Esophagus muscularis mucosa (tissue), 4 donors: Measurements from ENCODE around the gene COPS4.
"Not testable (repeated sequence)": the region's sequence is repeated elsewhere in the genome, so short reads cannot be mapped to it uniquely, and the experiment has no call there.

Experiments
- EP300 ChIP-seq: sonication (generic); formaldehyde crosslinking; IDR thresholded peaks from one replicate; pipeline ENCODE4 v1.6.1; 2017; ENCODE audit warnings: antibody characterized with exemption
- POLR2A ChIP-seq: fragments of 450-650 bp; IDR thresholded peaks from one replicate; pipeline ENCODE4 v1.6.1; 2017; ENCODE audit warnings: antibody characterized with exemption, moderate library complexity, mild to moderate bottlenecking, low read depth
- POLR2AphosphoS5 ChIP-seq, 2 donors: sonication (generic); formaldehyde crosslinking; IDR thresholded peaks; one replicate each; pipeline ENCODE4 v1.6.1; 2017; ENCODE audit warnings: antibody characterized with exemption in 2 of 2
- TF ChIP-seq, protein P1 (sequence below), 3 experiments: fragments of 200-600 bp in 2 of 3; fragments of 450-650 bp in 1 of 3; sonication (generic) in 2 of 3; IDR thresholded peaks; one replicate each; pipeline ENCODE4 v1.5.1; 2017 to 2019; ENCODE audit warnings: antibody characterized with exemption in 3 of 3, mild to moderate bottlenecking in 2 of 3, moderate library complexity in 1 of 3

DNA sequence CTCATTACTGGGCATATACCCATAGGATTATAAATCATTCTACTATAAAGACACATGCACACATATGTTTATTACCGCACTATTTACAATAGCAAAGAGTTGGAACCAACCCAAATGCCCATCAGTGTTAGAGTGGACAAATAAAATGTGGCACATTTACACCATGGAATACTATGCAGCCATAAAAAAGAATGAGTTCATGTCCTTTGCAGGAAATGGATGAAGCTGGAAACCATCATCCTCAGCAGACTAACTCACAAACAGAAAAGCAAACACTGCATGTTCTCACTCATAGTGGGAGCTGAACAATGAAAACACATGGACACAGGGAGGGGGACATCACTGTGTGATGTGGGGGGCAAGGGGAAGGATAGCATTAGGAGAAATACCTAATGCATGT is 11.4 kb upstream of the COPS4 start:
- TF ChIP-seq, protein P1, sequence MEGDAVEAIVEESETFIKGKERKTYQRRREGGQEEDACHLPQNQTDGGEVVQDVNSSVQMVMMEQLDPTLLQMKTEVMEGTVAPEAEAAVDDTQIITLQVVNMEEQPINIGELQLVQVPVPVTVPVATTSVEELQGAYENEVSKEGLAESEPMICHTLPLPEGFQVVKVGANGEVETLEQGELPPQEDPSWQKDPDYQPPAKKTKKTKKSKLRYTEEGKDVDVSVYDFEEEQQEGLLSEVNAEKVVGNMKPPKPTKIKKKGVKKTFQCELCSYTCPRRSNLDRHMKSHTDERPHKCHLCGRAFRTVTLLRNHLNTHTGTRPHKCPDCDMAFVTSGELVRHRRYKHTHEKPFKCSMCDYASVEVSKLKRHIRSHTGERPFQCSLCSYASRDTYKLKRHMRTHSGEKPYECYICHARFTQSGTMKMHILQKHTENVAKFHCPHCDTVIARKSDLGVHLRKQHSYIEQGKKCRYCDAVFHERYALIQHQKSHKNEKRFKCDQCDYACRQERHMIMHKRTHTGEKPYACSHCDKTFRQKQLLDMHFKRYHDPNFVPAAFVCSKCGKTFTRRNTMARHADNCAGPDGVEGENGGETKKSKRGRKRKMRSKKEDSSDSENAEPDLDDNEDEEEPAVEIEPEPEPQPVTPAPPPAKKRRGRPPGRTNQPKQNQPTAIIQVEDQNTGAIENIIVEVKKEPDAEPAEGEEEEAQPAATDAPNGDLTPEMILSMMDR (IDR thresholded peaks at IDR 0.05): not testable (repeated sequence)
- TF ChIP-seq POLR2A; EP300; POLR2AphosphoS5 (IDR thresholded peaks at IDR 0.05): not testable (repeated sequence)
